GM12891 (cell line): Measurements from ENCODE around the gene CFAP206.
"Not testable (repeated sequence)": the region's sequence is repeated elsewhere in the genome, so short reads cannot be mapped to it uniquely, and the experiment has no call there.

Source experiments
- DNase-seq: peaks from one replicate; pipeline ENCODE4 v3.0.0; 2011; ENCODE audit warnings: low spot score; ENCODE audit not compliant: insufficient read length
- FAIRE-seq: peaks from 2 replicates; lab custom pipeline; 2011; peaks lifted over from hg19 to GRCh38; lab: Jason Lieb, UNC
- PAX5 ChIP-seq: IDR thresholded peaks from 2 replicates; pipeline ENCODE4 v1.6.1; 2011; ENCODE audit warnings: low read length, moderate library complexity, mild to moderate bottlenecking; ENCODE audit not compliant: insufficient read depth, severe bottlenecking
- POLR2A ChIP-seq: IDR thresholded peaks from 2 replicates; pipeline ENCODE4 v1.6.1; 2011; ENCODE audit warnings: low read depth, low read length, control low read depth
- POLR2AphosphoS5 ChIP-seq: IDR thresholded peaks from 2 replicates; pipeline ENCODE4 v1.6.1; 2011; ENCODE audit warnings: low read depth, low read length, control low read depth
- POU2F2 ChIP-seq: IDR thresholded peaks from 2 replicates; pipeline ENCODE4 v1.6.1; 2011; ENCODE audit warnings: low read depth, mild to moderate bottlenecking, control low read depth, low read length, moderate library complexity
- SPI1 ChIP-seq: IDR thresholded peaks from 2 replicates; pipeline ENCODE4 v1.6.1; 2011; ENCODE audit warnings: low read depth, low read length, control low read depth
- TAF1 ChIP-seq: IDR thresholded peaks from 2 replicates; pipeline ENCODE4 v1.6.1; 2011; ENCODE audit warnings: low read depth, low read length, control low read depth

Gene CFAP206

DNA sequence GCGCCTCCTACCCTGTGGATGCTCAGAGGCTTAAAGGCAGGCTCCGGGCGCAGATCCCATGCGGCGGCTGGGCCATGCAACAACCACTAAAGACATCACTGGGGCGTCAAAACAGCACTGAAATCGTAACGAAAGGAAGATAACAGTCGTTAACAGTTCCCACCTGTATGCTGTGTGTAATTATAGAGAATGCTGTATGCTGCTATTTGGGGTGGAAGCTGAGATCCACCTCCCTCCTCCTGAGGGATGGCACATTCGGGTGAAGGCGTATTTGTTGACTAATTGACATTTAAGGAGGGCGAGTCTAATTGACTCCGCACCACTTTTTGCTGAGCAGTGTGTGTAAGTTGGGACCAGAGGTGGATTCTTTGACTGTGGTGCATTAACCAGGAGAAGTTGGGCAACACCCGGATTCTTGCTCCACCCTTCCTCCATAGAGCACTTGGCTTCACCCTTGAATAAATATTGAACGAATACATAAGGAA, 65.7 kb downstream of the CFAP206 start:
- TF ChIP-seq PAX5 (no peak), POLR2AphosphoS5 (no peak), POLR2A (no peak), POU2F2 (no peak), TAF1 (no peak), SPI1 (no peak)
- DNase-seq: peak; percentile 43
- no peak for FAIRE-seq

DNA sequence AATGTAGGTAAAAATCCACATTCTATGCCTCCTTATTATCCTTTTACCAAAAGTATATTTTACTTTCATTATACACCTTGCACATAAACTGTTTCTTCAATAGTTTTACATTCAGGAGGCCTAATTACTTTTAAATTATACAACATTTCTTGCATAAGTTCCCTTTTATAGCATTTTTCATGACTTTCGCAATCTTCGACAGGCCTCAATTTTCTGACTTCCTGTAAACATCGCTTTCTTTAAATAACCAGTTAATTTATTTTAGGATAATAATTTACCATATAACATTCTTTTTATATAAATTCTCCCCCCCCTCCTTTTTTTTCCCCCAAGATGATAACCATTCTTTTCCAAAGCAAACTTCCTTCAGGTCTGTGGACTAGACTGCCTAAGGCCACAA, 74.2 kb downstream of the CFAP206 start:
- DNase-seq (no peak), FAIRE-seq (no peak)
- TF ChIP-seq SPI1 (no peak), POU2F2 (no peak), PAX5 (no peak), POLR2AphosphoS5 (no peak), POLR2A (no peak), TAF1 (no peak)

DNA sequence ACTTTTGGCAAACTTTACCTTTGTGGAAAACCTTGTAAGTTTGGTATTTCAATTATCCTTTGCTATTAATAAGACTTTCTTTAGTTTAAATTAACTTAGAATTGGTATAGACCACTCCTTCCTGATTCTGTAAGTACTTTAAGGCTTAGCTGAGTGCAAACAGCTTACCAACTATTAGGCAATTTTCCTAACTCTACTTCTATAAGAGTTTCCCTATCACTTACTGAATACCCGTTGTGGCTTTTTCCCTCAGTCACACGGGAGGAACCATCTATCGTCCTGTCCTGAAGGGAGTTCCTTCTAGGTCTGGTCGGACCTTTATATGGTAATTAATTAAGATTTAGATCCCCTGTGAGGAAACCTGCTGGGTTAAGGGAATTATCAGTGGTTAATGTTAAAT, 74.6 kb downstream of the CFAP206 start:
- DNase-seq: no peak

DNA sequence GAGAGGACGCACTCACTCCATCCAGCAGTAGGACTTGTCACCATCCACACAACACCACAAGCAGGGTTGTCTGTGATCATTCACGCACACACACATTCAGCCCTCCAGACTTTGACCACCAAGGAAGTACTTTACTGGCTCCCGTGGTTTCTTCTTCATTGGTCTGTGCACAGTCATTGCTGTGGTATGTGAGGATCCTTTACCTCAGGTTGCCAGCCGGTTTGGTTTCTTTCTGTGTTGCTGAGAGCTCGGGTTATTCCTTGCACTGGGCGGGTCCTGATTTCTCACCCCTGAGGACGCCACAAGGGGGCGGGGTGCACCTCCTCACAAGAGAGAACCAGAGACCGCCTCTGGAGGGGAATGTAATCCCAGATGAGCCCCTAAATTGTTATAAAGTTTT, 76.2 kb downstream of the CFAP206 start:
- FAIRE-seq (no peak), DNase-seq (no peak)
- TF ChIP-seq TAF1 (no peak), PAX5 (no peak), POU2F2 (no peak), SPI1 (no peak), POLR2AphosphoS5 (no peak), POLR2A (no peak)

More for the DNA sequence above, 74.6 kb downstream of the CFAP206 start:
- TF ChIP-seq POU2F2: no peak
- no peak for TF ChIP-seq SPI1
- TF ChIP-seq POLR2A: no peak
- no peak for TF ChIP-seq TAF1
- no peak for TF ChIP-seq POLR2AphosphoS5
- TF ChIP-seq PAX5: no peak
- no peak for FAIRE-seq

DNA sequence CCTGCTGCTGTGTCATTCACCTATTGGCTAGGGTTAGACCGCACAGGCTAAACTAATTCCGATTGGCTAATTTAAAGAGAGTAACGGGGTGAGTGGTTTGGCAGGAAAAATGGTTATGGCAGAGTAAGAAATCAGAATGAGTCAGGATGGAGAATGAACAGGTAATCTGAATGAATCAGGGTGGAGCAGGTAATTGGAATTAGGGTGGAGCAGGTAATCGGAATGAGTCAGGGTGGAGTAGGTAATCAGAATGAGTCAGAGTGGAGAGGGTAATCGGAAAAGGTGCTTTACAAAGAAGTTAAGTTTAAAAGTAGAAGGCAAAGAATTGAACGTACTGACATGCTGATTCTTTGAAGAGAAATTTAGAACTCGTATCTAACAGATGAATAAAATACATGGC, 76.7 kb downstream of the CFAP206 start:
- no peak for DNase-seq
- FAIRE-seq: peak; percentile 43
- TF ChIP-seq POLR2A: no peak
- no peak for TF ChIP-seq POU2F2
- no peak for TF ChIP-seq TAF1
- TF ChIP-seq POLR2AphosphoS5: no peak
- no peak for TF ChIP-seq PAX5
- no peak for TF ChIP-seq SPI1

DNA sequence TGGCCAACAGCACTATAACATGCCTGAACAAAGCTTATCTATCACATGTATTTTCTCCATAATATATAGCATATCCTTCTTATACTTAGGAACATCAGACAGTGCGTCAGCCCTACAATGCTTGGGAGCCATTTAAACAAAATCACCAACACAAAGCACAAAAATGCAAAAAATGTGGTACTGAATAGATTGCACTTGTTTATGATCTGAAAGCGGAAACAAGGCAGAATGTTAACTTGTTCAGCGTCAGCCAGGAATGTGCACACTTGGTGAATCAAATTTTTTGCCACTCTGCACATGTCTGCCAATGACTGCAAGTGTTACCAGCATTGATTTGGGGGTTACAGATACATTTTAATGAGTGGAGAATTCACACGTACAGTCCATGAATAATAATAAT, 79.8 kb downstream of the CFAP206 start:
- DNase-seq (no peak), FAIRE-seq (no peak)
- TF ChIP-seq PAX5 (no peak), SPI1 (no peak), POLR2AphosphoS5 (no peak), TAF1 (no peak), POU2F2 (no peak), POLR2A (no peak)

DNA sequence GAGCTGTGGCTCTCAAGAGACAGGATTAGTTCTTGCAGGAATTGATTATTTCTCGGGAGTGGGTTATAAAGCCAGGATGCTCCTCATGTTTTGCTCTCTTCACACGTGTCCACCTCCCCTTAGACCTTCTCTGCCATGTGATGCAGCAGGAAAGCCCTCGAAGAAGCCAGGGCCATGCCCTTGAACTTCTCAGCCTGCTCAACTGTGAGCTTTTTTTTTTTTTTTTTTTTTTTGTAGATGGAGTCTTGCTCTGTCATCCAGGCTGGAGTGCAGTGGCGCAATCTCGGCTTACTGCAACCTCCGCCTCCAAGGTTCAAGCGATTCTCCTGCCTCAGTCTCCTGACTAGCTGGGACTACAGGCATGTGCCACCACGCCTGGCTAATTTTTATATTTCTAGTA, 81.6 kb downstream of the CFAP206 start:
- FAIRE-seq: not testable (repeated sequence)

DNA sequence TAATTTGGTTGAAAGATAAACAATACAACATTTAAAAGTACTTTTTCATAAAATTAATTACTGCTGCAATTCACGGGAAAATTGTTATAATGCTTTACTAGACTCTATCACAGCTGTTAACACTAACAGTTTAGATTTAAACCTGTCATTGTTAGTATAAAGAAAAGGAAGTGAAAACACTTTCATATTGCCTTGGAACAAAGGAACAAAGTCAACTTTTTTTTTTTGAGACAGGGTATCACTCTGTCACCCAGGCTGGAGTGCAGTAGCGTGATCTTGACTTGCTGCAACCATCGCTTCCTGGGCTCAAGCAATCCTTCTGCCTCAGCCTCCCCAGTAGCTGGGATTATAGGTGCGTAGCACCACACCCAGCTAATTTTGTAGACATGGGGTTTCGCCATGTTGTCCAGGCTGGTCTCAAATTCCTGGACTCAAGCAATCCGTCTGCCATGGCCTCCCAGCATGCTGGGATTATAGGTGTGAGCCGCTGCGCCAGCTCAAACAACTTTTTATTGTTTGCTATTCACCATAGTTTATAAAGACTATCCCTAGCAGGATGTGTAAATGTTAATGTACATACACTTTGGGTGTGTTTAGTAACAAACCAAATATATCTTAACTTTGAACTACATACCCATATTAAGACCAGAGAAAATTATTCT, 87.1 kb downstream of the CFAP206 start:
- DNase-seq (no peak), FAIRE-seq (peak; percentile 47)

More for the DNA sequence above, 81.6 kb downstream of the CFAP206 start:
- DNase-seq: not testable (repeated sequence)

DNA sequence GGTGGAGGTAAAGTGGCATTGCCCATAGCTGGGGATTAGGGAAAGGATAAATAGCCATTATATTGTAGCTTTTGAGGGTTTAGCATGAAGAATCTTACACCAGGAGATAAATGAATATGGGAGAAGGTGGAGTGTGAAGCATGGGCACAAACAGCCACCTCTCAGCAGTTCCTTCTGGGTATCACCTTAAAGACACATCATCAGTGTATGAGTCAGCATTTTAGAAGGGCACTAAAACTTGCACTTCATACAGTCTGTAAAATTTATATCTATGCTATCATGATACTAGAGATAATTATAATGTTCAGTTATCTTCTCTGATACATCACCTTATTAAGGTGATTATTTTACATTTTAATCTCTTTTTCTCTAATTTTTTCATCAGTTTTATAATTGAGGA, 90.3 kb downstream of the CFAP206 start:
- TF ChIP-seq POLR2AphosphoS5: no peak
- TF ChIP-seq TAF1: no peak
- TF ChIP-seq SPI1: no peak
- TF ChIP-seq POU2F2: no peak
- TF ChIP-seq POLR2A: no peak
- TF ChIP-seq PAX5: no peak
- no peak for DNase-seq
- no peak for FAIRE-seq

More for the DNA sequence above, 87.1 kb downstream of the CFAP206 start:
- TF ChIP-seq SPI1: peak; percentile 80
- no peak for TF ChIP-seq POLR2AphosphoS5
- no peak for TF ChIP-seq POLR2A
- no peak for TF ChIP-seq POU2F2

DNA sequence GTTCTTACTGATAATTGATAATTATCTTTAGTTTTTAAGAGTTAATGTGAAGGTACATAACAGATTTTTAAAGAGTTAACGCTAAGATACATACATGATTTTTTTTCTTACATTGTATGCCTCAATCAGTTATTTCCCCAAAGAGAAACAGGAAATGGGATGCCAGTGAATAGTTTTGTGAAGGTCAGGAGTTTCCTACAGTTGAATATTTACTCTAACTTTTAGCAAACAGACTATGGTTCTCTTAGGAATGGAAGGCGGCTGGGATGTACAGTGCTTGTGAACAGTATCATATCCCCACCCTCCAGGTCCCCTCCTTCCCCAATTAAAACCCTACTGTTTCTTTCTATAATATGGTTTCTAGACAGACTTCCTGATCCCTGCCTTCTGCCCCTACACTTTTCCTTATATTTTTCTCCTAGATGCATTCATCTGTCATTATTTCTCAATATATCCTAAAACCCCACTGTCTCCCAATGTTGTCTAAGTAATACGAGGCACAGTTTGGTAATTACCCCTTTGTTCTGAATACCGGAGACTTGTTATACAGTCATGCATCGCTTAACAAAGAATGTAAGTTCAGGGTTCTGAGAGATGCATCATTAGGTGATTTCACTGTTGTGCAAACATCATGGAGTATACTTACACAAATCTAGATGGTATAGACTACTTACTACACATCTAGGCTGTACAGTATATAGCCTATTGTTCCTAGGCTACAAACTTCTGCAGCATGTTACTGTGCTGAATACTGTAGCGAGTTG, 94.2 kb downstream of the CFAP206 start:
- TF ChIP-seq SPI1 (no peak), POLR2A (no peak), PAX5 (no peak), TAF1 (no peak), POU2F2 (no peak), POLR2AphosphoS5 (no peak)
- no peak for DNase-seq
- FAIRE-seq: peak; percentile 9
